IMR-90 (cell line): ENCODE data around the gene PAQR9.

Experiments used
- CEBPB ChIP-seq: IDR thresholded peaks from 2 replicates; pipeline ENCODE4 v1.6.1; 2012; ENCODE audit warnings: low read depth, low read length, improper control_type of control experiment
- FOS ChIP-seq: fragments of 150-350 bp; IDR thresholded peaks from 2 replicates; pipeline ENCODE4 v1.6.1; 2016; ENCODE audit warnings: low read depth, low read length
- MAFK ChIP-seq: IDR thresholded peaks from 2 replicates; pipeline ENCODE4 v1.6.1; 2012; ENCODE audit warnings: low read depth, low read length, improper control_type of control experiment
- MXI1 ChIP-seq: IDR thresholded peaks from 2 replicates; pipeline ENCODE4 v1.6.1; 2012; ENCODE audit warnings: low read depth, mild to moderate bottlenecking, low read length, moderate library complexity, borderline replicate concordance
- POLR2A ChIP-seq: IDR thresholded peaks from 2 replicates; pipeline ENCODE4 v1.6.1; 2012; ENCODE audit warnings: mild to moderate bottlenecking, low read depth, low read length
- RAD21 ChIP-seq: IDR thresholded peaks from 2 replicates; pipeline ENCODE4 v1.6.1; 2012; ENCODE audit warnings: low read length, improper control_type of control experiment
- SMC3 ChIP-seq: fragments of 150-350 bp; IDR thresholded peaks from 2 replicates; pipeline ENCODE4 v1.6.1; 2016; ENCODE audit warnings: low read depth, mild to moderate bottlenecking, antibody characterized with exemption, low read length, moderate library complexity
- TF ChIP-seq, protein P1 (sequence below): conservative IDR thresholded peaks from 2 replicates; pipeline ENCODE4 v1.5.1; 2012; ENCODE audit warnings: mild to moderate bottlenecking, low read depth, low read length, improper control_type of control experiment

DNA sequence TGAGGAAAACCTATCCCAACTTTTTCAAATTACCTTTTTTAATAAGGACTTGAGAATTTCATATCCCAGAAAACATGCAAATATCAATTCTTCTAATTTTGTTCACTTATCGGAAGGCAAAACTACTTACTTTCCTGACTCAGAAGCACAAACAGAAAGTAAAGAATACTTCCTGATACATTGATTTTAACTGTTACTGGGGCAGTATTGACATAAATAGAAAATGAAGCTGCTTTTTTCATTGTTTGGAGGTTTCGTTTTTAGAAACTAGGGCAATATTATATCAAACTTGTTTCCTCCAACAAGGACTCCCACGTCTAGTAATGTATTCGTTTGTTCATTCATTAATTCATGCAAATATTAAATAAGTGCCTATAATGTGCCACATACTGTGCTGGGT lies 19.1 kb downstream of the PAQR9 start:
- TF ChIP-seq POLR2A, result no peak
- TF ChIP-seq, protein P1, sequence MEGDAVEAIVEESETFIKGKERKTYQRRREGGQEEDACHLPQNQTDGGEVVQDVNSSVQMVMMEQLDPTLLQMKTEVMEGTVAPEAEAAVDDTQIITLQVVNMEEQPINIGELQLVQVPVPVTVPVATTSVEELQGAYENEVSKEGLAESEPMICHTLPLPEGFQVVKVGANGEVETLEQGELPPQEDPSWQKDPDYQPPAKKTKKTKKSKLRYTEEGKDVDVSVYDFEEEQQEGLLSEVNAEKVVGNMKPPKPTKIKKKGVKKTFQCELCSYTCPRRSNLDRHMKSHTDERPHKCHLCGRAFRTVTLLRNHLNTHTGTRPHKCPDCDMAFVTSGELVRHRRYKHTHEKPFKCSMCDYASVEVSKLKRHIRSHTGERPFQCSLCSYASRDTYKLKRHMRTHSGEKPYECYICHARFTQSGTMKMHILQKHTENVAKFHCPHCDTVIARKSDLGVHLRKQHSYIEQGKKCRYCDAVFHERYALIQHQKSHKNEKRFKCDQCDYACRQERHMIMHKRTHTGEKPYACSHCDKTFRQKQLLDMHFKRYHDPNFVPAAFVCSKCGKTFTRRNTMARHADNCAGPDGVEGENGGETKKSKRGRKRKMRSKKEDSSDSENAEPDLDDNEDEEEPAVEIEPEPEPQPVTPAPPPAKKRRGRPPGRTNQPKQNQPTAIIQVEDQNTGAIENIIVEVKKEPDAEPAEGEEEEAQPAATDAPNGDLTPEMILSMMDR, result no peak
- TF ChIP-seq RAD21, result no peak
- no peak for TF ChIP-seq SMC3
- no peak for TF ChIP-seq FOS
- TF ChIP-seq CEBPB, result no peak
- no peak for TF ChIP-seq MAFK
- no peak for TF ChIP-seq MXI1
